HepG2 (cell line): ENCODE results near the gene ARL14EP. TPM values are rescaled to one million over a fixed set of nuclear protein-coding genes. Genes with fewer than 3 reads are reported as not detected.

ENCODE experiments used
- BCLAF1 ChIP-seq: fragments of 450-650 bp; IDR thresholded peaks from 2 replicates; pipeline ENCODE4 v1.6.1; 2017; ENCODE audit warnings: mild to moderate bottlenecking
- CBFB ChIP-seq: sonication (generic); formaldehyde crosslinking; IDR thresholded peaks from 2 replicates; pipeline ENCODE4 v1.4.0; 2020; ENCODE audit warnings: missing genetic modification reagents
- ELK4 ChIP-seq: sonication (generic); formaldehyde crosslinking; IDR thresholded peaks from 2 replicates; pipeline ENCODE4 v1.9.0; 2021; ENCODE audit warnings: missing genetic modification reagents, borderline replicate concordance
- ESRRA ChIP-seq: sonication (generic); formaldehyde crosslinking; IDR thresholded peaks from 2 replicates; pipeline ENCODE4 v1.5.1; 2020; ENCODE audit warnings: mild to moderate bottlenecking, low read depth, missing genetic modification reagents
- GABPB1 ChIP-seq: IDR thresholded peaks from 2 replicates; pipeline ENCODE4 v1.6.1; 2016; ENCODE audit warnings: mild to moderate bottlenecking, missing genetic modification reagents, moderate library complexity, missing compliant biosample characterization
- GATAD2A ChIP-seq: IDR thresholded peaks from 2 replicates; pipeline ENCODE4 v1.6.1; 2016
- GZF1 ChIP-seq: sonication (generic); formaldehyde crosslinking; IDR thresholded peaks from 2 replicates; pipeline ENCODE4 v1.5.1; 2020; ENCODE audit warnings: mild to moderate bottlenecking, missing genetic modification reagents
- HNF1B ChIP-seq: sonication (generic); formaldehyde crosslinking; IDR thresholded peaks from 2 replicates; pipeline ENCODE4 v1.5.1; 2020; ENCODE audit warnings: mild to moderate bottlenecking, moderate library complexity, missing genetic modification reagents
- JARID2 ChIP-seq: sonication (generic); formaldehyde crosslinking; IDR thresholded peaks from 2 replicates; pipeline ENCODE4 v1.8.1; 2023; ENCODE audit warnings: missing genetic modification reagents, inconsistent platforms; ENCODE audit not compliant: insufficient replicate concordance
- KAT8 ChIP-seq: IDR thresholded peaks from 2 replicates; pipeline ENCODE4 v1.6.1; 2016; ENCODE audit warnings: missing genetic modification reagents, missing compliant biosample characterization
- MIXL1 ChIP-seq: IDR thresholded peaks from 2 replicates; pipeline ENCODE4 v1.6.1; 2016
- NFIB ChIP-seq: sonication (generic); formaldehyde crosslinking; IDR thresholded peaks from 2 replicates; pipeline ENCODE4 v1.9.0; 2021; ENCODE audit warnings: missing genetic modification reagents, mild to moderate bottlenecking, borderline replicate concordance
- ZBED4 ChIP-seq: sonication (generic); formaldehyde crosslinking; IDR thresholded peaks from 2 replicates; pipeline ENCODE4 v1.4.0; 2020; ENCODE audit warnings: missing genetic modification reagents, borderline replicate concordance
- ZBTB38 ChIP-seq: sonication (generic); formaldehyde crosslinking; IDR thresholded peaks from 2 replicates; pipeline ENCODE4 v1.5.1; 2020; ENCODE audit warnings: mild to moderate bottlenecking, missing genetic modification reagents
- ZFAT ChIP-seq: sonication (generic); formaldehyde crosslinking; conservative IDR thresholded peaks from 2 replicates; pipeline ENCODE4 v1.8.1; 2023; ENCODE audit warnings: missing genetic modification reagents, inconsistent platforms
- ZGPAT ChIP-seq: IDR thresholded peaks from 2 replicates; pipeline ENCODE4 v1.6.1; 2016; ENCODE audit warnings: mild to moderate bottlenecking
- ZNF280B ChIP-seq: sonication (generic); formaldehyde crosslinking; IDR thresholded peaks from 2 replicates; pipeline ENCODE4 v1.5.0; 2020; ENCODE audit warnings: missing genetic modification reagents, mild to moderate bottlenecking, borderline replicate concordance
- ZNF605 ChIP-seq: sonication (generic); formaldehyde crosslinking; IDR thresholded peaks from 2 replicates; pipeline ENCODE4 v1.8.0; 2022; ENCODE audit warnings: mild to moderate bottlenecking, missing genetic modification reagents
- polyA plus RNA-seq, 8 experiments: library from polyadenylated mRNA; depleted of rRNA in 3 of 8; stranded (reverse) in 7 of 8; unstranded in 1 of 8; fragments of >200 nt; fragmentation: Illumina TruSeq in 4 of 8; extraction: Trizol in 4 of 8; gene quantifications; 2 replicates each; pipeline versions ENCODE4 v1.2.1 to v1.2.3, GENCODE V29; 2011 to 2016; ENCODE audit warnings: low read depth in 4 of 8, missing spikeins in 1 of 8, mixed read lengths in 1 of 8; ENCODE audit not compliant: insufficient read depth in 1 of 8
- total RNA-seq, 5 experiments: library from RNA; depleted of rRNA; stranded (reverse); fragments of >200 nt; fragmentation: Illumina TruSeq; extraction: Trizol; gene quantifications; 2 replicates each; pipeline ENCODE4 v1.2.3, GENCODE V29; 2016; ENCODE audit warnings: low read depth in 1 of 5

Gene ARL14EP
- total and polyA plus RNA-seq, 2 of the 13 experiments (the other 11 are each of a cell fraction or from before 2014, with no cell fraction given) = 9.8 to 15.4 TPM

GRCh38 chr11:30292545-30292944 lies 30.4 kb upstream of the ARL14EP start (continued):
- no peak for TF ChIP-seq ZNF280B (CRISPR knock-in tag)
- TF ChIP-seq GZF1 = no peak
- TF ChIP-seq KAT8 = 0 out of 2 replicates have a peak, but pooled peaks have one; percentile 40
- no peak for TF ChIP-seq ELK4 (CRISPR knock-in tag)
- TF ChIP-seq NFIB (CRISPR knock-in tag) = no peak
- TF ChIP-seq ZNF605 (CRISPR knock-in tag) = no peak
- no peak for TF ChIP-seq MIXL1
- TF ChIP-seq ESRRA (CRISPR knock-in tag) = no peak
- TF ChIP-seq GABPB1 (CRISPR knock-in tag) = no peak
- TF ChIP-seq CBFB = no peak
- no peak for TF ChIP-seq HNF1B (CRISPR knock-in tag)
- no peak for TF ChIP-seq ZFAT
- no peak for TF ChIP-seq BCLAF1
- no peak for TF ChIP-seq ZBED4 (CRISPR knock-in tag)
- peak; percentile 27; the same call in 1 of the 2 replicates for TF ChIP-seq ZGPAT (CRISPR knock-in tag)
- peak; percentile 82 for TF ChIP-seq GATAD2A (CRISPR knock-in tag)
- no peak for TF ChIP-seq JARID2 (CRISPR knock-in tag)
- no peak for TF ChIP-seq ZBTB38
